ENCODE measurements around the gene PDE2A. TPM values are rescaled to one million over a fixed set of nuclear protein-coding genes. Genes with fewer than 3 reads are reported as not detected.

The PDE2A gene
- total RNA-seq, 4 donors from 2014 or later, result 40.2 to 69.6 (median 50.4) TPM

DNA sequence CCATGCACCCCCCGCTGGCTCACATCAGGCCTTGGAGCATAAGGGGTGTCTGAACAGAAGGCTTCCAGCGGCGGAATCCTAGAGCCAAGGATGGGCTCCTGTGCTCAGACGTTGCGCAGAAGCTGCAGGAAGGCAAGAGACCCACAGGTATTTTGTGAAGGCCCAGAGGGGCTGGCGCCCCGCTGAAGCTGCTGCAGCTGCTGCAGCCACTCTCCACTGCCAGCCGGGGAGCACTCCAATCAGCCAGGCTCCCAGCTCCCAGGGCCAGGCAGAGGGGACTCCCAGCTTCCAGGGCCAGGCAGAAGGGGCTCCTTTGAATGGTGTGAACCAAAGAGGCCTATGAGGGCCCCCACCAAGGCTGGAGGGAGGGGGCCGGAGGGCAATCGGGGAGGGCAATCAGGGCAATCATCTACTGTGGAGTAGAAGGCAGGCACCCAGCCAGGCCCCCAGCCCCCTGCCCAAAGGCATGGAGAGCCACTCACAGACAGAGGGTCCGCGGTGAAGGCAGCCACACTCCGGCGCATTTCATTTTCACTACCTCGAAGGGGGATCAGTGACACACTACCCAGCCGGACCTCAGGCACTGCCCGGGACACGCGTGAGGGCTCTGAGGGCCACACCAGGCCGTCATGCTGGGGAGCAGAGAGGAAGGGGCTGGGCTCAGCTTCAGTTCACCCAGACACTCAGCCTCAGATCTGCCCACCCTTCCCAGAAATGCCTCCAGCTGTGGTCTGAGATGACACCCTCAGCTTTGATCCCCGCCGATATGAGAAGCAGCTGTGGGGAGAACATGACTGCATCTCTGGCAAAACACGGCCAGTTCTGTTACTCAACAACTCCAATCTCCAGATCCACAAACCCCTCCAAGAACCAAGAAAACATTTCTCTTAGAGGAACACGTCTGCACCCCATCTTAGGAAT, 11.6 kb upstream of the PDE2A start:
- Histone ChIP-seq H3K27ac (no peak overlapping the region), H3K9me3 (no peaks in the 10 kb centered on the region), H3K27me3 (no peaks in the 10 kb centered on the region), H3K36me3 (peaks cover 29 to 34% of the 10 kb centered on the region in 2 donors), H3K4me3 (replicated peaks in 1 of 3) (no peak overlapping the region), H3K4me1 (no peaks in the 10 kb centered on the region)
- 84 to 92% methylated on average over 17 to 20 of the region's 24 CpGs for WGBS, 2 donors
- no peak for DNase-seq
- intact Hi-C loops (cut with DNase I), result no loop called here
- TF ChIP-seq, protein P1, sequence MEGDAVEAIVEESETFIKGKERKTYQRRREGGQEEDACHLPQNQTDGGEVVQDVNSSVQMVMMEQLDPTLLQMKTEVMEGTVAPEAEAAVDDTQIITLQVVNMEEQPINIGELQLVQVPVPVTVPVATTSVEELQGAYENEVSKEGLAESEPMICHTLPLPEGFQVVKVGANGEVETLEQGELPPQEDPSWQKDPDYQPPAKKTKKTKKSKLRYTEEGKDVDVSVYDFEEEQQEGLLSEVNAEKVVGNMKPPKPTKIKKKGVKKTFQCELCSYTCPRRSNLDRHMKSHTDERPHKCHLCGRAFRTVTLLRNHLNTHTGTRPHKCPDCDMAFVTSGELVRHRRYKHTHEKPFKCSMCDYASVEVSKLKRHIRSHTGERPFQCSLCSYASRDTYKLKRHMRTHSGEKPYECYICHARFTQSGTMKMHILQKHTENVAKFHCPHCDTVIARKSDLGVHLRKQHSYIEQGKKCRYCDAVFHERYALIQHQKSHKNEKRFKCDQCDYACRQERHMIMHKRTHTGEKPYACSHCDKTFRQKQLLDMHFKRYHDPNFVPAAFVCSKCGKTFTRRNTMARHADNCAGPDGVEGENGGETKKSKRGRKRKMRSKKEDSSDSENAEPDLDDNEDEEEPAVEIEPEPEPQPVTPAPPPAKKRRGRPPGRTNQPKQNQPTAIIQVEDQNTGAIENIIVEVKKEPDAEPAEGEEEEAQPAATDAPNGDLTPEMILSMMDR (IDR thresholded peaks at IDR 0.05), result no peak
- no peak for TF ChIP-seq POLR2A (IDR thresholded peaks at IDR 0.05)

GRCh38 chr11:72684236-72684912, 10.2 kb upstream of the PDE2A start:
- TF ChIP-seq, protein P1 (IDR thresholded peaks at IDR 0.05), result peak in 4 of 6 experiments; percentile 9 to 47 (median 31)
- no peak for TF ChIP-seq POLR2A (IDR thresholded peaks at IDR 0.05)
- intact Hi-C loops (cut with DNase I), result loop anchor here (5.0 kb wide), 1 partner anchor 217 kb away; no protein-coding TSS in a partner anchor
- H3K27me3 ChIP-seq, result no peaks in the 10 kb centered on the region
- 75 to 89% methylated on average over 8 to 9 of the region's 9 CpGs for WGBS, 2 donors
- peak; percentile 47 to 52 for DNase-seq
- H3K9me3 ChIP-seq, result no peaks in the 10 kb centered on the region
- no peak overlapping the region for H3K27ac ChIP-seq
- no peak overlapping the region for H3K4me3 ChIP-seq (replicated peaks in 1 of 3)
- H3K36me3 ChIP-seq, result peaks cover 18 to 23% of the 10 kb centered on the region in 2 donors
- no peaks in the 10 kb centered on the region for H3K4me1 ChIP-seq

- Histone ChIP-seq H3K4me1 (no peaks in the 10 kb centered on the region), H3K9me3 (no peaks in the 10 kb centered on the region), H3K36me3 (peaks cover 17 to 21% of the 10 kb centered on the region in 2 donors), H3K4me3 (replicated peaks in 1 of 3) (no peak overlapping the region), H3K27ac (no peak overlapping the region), H3K27me3 (no peaks in the 10 kb centered on the region)
- intact Hi-C loops (cut with DNase I), result loop anchor here (5.0 kb wide), 1 partner anchor 216 kb away; no protein-coding TSS in a partner anchor
- TF ChIP-seq POLR2A (IDR thresholded peaks at IDR 0.05), result no peak
- TF ChIP-seq, protein P1 (IDR thresholded peaks at IDR 0.05), result peak; percentile 69 to 94 (median 84)
- peak; percentile 54 to 60 for DNase-seq
- 90 to 100% methylated on average over 2 to 4 of the region's 7 CpGs for WGBS, 2 donors
Observed at GRCh38 chr11:72683782-72684200, 9.6 kb upstream of the PDE2A start.

DNA sequence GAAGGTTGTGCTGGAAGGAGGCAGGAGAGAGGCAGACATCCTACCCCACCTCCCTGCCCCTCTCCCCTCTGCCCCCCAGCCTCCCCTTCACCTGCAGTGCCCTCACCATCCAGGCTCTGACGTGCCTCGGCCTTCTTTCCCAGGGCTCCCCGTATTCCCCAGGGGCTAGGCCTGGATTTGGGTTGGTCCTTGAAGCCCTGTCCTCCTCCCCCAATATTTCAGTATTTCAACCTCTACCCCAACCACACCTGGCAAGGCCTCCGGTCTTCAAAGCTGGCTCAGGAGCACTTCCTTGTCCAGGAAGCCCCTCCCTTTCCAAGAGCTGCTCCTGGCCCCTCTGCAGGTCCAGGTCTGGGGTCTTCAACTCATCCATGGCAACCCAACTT, 8.6 kb upstream of the PDE2A start:
- Histone ChIP-seq H3K27ac (no peak overlapping the region), H3K36me3 (peaks cover 13 to 18% of the 10 kb centered on the region in 2 donors), H3K4me1 (no peaks in the 10 kb centered on the region), H3K4me3 (replicated peaks in 1 of 3) (no peak overlapping the region), H3K27me3 (no peaks in the 10 kb centered on the region), H3K9me3 (no peaks in the 10 kb centered on the region)
- TF ChIP-seq POLR2A (IDR thresholded peaks at IDR 0.05), result no peak
- TF ChIP-seq, protein P1 (IDR thresholded peaks at IDR 0.05), result no peak
- intact Hi-C loops (cut with DNase I), result loop anchor here (5.0 kb wide), 1 partner anchor 216 kb away; no protein-coding TSS in a partner anchor
- DNase-seq, result no peak
- WGBS, 2 donors, result 84 to 86% methylated on average over 3 to 4 of the region's 4 CpGs
